ENCODE measurements around the gene EPDR1. TPM values are rescaled to one million over a fixed set of nuclear protein-coding genes. Genes with fewer than 3 reads are reported as not detected.
"Not testable (repeated sequence)": the region's sequence is repeated elsewhere in the genome, so short reads cannot be mapped to it uniquely, and the experiment has no call there.

EPDR1 gene
- total RNA-seq, 2 experiments from 2014 or later, result 0.51 to 0.69 TPM

DNA sequence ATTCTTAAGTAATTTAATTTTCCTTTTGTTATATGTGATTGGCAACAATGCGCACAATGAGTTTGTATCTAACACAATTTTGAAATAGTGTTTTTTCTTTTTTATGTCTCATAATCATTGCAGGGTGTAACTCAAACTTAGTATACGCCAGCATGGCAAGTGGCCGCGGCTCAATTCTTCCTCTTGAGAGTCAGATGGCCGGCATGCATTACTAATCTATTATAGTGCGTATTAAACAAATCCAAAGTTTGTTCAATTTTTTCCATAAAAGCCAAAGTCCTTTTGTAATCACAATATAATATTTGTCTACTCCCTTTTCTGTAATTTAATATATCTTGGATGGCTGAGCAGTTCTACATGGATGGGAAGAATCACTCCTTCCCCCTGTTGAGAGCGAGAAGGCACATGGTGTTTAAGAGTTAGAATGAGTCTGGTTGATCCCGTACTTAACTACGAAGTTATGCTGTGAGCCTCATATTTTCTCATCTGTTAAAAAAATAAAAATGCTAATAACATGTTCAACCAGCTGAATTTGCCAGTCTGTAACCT, 12.7 kb downstream of the EPDR1 start:
- H3K27me3 Mint-ChIP-seq, result no peaks in the 10 kb centered on the region
- H3K36me3 Mint-ChIP-seq, result no peaks in the 10 kb centered on the region
- DNase-seq, result no peak
- POLR2A ChIA-PET, result no interaction called here
- intact Hi-C loops (cut with micrococcal nuclease), result no loop called here
- no peak overlapping the region for H3K4me3 Mint-ChIP-seq
- H3K4me1 Mint-ChIP-seq (ENCODE audit: low read depth), result no peaks in the 10 kb centered on the region
- CTCF ChIA-PET, result no interaction called here
- no peak overlapping the region for H3K27ac Mint-ChIP-seq
- peaks cover 7% of the 10 kb centered on the region for H3K9me3 Mint-ChIP-seq

DNA sequence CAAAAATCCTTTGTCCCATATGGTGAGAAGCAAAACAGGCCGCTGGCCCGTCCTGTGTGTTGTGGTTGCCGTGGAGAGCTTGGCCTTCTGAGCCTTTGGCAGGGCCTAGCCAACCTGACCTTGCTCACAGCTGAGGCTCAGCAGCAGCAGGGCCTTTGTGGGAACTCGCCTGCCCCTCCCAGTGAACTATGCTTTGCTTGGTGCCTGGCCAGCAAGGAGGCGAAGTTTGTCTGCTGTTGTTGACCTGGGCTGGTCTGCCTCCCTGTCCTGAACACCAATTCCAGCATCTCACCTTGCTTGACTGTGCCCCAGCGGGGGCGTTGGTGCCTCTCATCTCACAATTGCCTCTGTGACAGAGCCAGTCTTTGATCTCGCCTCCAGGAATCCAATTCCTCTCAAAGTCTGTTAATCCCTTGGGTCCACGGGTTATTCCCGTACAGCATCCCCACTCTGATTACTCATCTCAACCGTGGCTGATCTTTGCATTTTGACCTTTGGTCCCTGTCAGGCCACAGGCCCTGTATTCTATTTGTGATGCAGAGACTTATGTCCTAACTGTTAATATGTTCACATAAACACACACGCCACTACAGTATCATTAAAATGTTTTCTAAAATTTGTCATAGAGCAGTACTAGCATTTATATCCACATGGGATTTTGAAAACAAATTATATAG, 22.6 kb downstream of the EPDR1 start:
- Mint-ChIP-seq H3K4me1 (ENCODE audit: low read depth) (no peaks in the 10 kb centered on the region), H3K36me3 (no peaks in the 10 kb centered on the region), H3K9me3 (no peaks in the 10 kb centered on the region), H3K27ac (no peak overlapping the region), H3K27me3 (no peaks in the 10 kb centered on the region), H3K4me3 (no peak overlapping the region)
- ChIA-PET CTCF (no interaction called here), POLR2A (no interaction called here)
- no peak for DNase-seq
- intact Hi-C loops (cut with micrococcal nuclease), result no loop called here

- Mint-ChIP-seq H3K36me3 (no peaks in the 10 kb centered on the region), H3K4me1 (ENCODE audit: low read depth) (no peaks in the 10 kb centered on the region), H3K9me3 (no peaks in the 10 kb centered on the region), H3K27ac (no peak overlapping the region), H3K27me3 (no peaks in the 10 kb centered on the region), H3K4me3 (no peak overlapping the region)
- intact Hi-C loops (cut with micrococcal nuclease), result no loop called here
- ChIA-PET POLR2A (no interaction called here), CTCF (no interaction called here)
- no peak for DNase-seq
These were observed 23.7 kb downstream of the EPDR1 start for GRCh38 chr7:37943905-37944736.

- ChIA-PET POLR2A (no interaction called here), CTCF (no interaction called here)
- no peaks in the 10 kb centered on the region for H3K4me1 Mint-ChIP-seq (ENCODE audit: low read depth)
- H3K9me3 Mint-ChIP-seq, result no peaks in the 10 kb centered on the region
- no peaks in the 10 kb centered on the region for H3K27me3 Mint-ChIP-seq
- no peak overlapping the region for H3K27ac Mint-ChIP-seq
- no peaks in the 10 kb centered on the region for H3K36me3 Mint-ChIP-seq
- no peak for DNase-seq
- no peak overlapping the region for H3K4me3 Mint-ChIP-seq
- intact Hi-C loops (cut with micrococcal nuclease), result no loop called here
These were observed 24.3 kb downstream of the EPDR1 start for GRCh38 chr7:37944737-37945054.

- CTCF ChIA-PET, result no interaction called here
- POLR2A ChIA-PET, result no interaction called here
- H3K4me1 Mint-ChIP-seq (ENCODE audit: low read depth), result no peaks in the 10 kb centered on the region
- no peaks in the 10 kb centered on the region for H3K9me3 Mint-ChIP-seq
- H3K4me3 Mint-ChIP-seq, result no peak overlapping the region
- no peak for DNase-seq
- intact Hi-C loops (cut with micrococcal nuclease), result no loop called here
- H3K27ac Mint-ChIP-seq, result no peak overlapping the region
- no peaks in the 10 kb centered on the region for H3K36me3 Mint-ChIP-seq
- H3K27me3 Mint-ChIP-seq, result no peaks in the 10 kb centered on the region
These were observed 24.9 kb downstream of the EPDR1 start for GRCh38 chr7:37945336-37945735.

DNA sequence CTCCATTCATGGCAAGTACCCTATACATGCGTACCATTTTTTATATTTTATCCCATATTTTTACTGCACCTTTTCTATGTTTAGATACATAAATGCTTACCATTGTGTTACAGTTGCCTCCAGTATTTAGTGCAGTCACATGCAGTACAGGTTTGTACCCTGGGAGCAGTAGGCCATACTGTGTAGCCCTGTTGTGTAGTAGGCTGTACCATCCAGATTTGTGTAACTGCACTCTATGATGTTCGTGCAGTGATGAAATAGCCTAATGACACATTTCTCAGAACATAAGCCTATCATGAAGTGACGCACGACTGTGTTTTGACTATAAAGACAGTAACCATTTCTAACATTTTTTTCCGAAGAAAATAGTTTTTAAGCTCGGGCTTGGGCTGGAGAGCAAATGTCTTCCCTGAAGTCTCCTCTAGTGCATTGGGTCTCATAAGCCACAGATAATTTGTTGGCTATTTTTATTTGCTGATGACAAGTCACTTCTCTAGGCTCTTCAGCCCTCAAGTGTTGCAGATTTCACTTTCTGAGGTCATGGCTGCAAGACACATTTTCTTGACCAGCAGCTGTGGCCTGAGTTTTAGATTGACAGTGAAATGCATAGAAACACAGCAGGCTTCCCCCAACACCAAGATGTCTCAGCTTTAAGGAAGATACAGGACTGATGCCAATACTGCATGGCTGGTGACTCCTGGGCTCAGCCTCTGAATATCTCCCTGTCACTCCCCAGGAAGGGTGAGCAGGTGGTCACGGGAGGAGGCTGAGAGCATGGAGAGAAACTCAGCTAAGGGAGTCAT, 26.9 kb downstream of the EPDR1 start:
- H3K4me1 Mint-ChIP-seq (ENCODE audit: low read depth), result no peaks in the 10 kb centered on the region
- no peaks in the 10 kb centered on the region for H3K36me3 Mint-ChIP-seq
- ChIA-PET CTCF (no interaction called here), POLR2A (interaction anchor here (0.6 kb wide), 1 partner anchor 273 kb away, joined by 5 read pairs; no protein-coding TSS in a partner anchor)
- H3K9me3 Mint-ChIP-seq, result no peaks in the 10 kb centered on the region
- intact Hi-C loops (cut with micrococcal nuclease), result no loop called here
- no peak for DNase-seq
- no peak overlapping the region for H3K4me3 Mint-ChIP-seq
- H3K27ac Mint-ChIP-seq, result no peak overlapping the region
- no peaks in the 10 kb centered on the region for H3K27me3 Mint-ChIP-seq

DNA sequence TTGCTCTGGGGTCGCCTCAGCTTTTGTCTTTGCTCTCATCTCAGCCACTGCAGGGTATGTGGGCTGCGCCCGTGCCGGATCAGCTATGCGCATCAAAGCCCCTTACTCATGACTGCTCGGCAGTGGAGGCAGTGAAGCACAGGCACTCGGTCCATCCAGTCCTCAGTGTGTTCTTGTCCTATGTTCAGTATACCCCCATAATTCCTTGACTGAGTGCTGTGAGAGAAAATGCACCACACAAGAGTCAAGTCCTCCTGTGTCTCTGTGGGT, 27.4 kb downstream of the EPDR1 start:
- intact Hi-C loops (cut with micrococcal nuclease), result no loop called here
- CTCF ChIA-PET, result no interaction called here
- no peaks in the 10 kb centered on the region for H3K9me3 Mint-ChIP-seq
- POLR2A ChIA-PET, result interaction anchor here (0.6 kb wide), 1 partner anchor 273 kb away, joined by 5 read pairs; no protein-coding TSS in a partner anchor
- no peak overlapping the region for H3K4me3 Mint-ChIP-seq
- DNase-seq, result no peak
- no peaks in the 10 kb centered on the region for H3K4me1 Mint-ChIP-seq (ENCODE audit: low read depth)
- H3K27ac Mint-ChIP-seq, result no peak overlapping the region
- no peaks in the 10 kb centered on the region for H3K36me3 Mint-ChIP-seq
- no peaks in the 10 kb centered on the region for H3K27me3 Mint-ChIP-seq

DNA sequence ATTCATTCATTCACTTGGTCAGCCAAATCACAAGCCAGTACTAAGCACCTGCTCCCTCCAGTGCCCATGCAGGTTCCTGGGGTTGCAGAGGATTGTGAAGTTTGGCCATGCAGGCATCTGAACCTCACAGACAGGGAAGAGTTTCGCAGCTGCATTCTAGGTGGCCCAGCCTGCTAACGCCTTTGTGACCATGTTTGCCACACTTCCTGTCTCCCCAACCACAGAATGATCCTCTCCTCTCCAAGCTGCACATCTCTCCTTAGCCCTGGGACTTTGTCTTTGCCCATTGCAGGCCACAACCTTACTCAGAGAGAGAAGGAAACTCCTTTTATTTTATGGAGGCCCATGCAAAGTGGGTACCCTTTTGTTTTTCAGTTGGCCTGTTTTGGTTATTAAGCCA, 31.8 kb downstream of the EPDR1 start:
- CTCF ChIA-PET, result no interaction called here
- intact Hi-C loops (cut with micrococcal nuclease), result no loop called here
- H3K4me1 Mint-ChIP-seq (ENCODE audit: low read depth), result no peaks in the 10 kb centered on the region
- no peaks in the 10 kb centered on the region for H3K27me3 Mint-ChIP-seq
- POLR2A ChIA-PET, result no interaction called here
- H3K27ac Mint-ChIP-seq, result no peak overlapping the region
- no peak for DNase-seq
- no peak overlapping the region for H3K4me3 Mint-ChIP-seq
- no peaks in the 10 kb centered on the region for H3K9me3 Mint-ChIP-seq
- no peaks in the 10 kb centered on the region for H3K36me3 Mint-ChIP-seq

GRCh38 chr7:37954217-37954616, 33.8 kb downstream of the EPDR1 start:
- H3K4me1 Mint-ChIP-seq (ENCODE audit: low read depth); H3K4me3 Mint-ChIP-seq; H3K27me3 Mint-ChIP-seq; H3K27ac Mint-ChIP-seq; CTCF ChIA-PET; POLR2A ChIA-PET; H3K36me3 Mint-ChIP-seq; H3K9me3 Mint-ChIP-seq; intact Hi-C loops (cut with micrococcal nuclease); DNase-seq: not testable (repeated sequence)

- Mint-ChIP-seq H3K4me3 (no peak overlapping the region), H3K4me1 (ENCODE audit: low read depth) (no peaks in the 10 kb centered on the region), H3K27me3 (no peaks in the 10 kb centered on the region), H3K9me3 (no peaks in the 10 kb centered on the region), H3K36me3 (no peaks in the 10 kb centered on the region), H3K27ac (no peak overlapping the region)
- POLR2A ChIA-PET, result no interaction called here
- intact Hi-C loops (cut with micrococcal nuclease), result no loop called here
- CTCF ChIA-PET, result no interaction called here
- no peak for DNase-seq
These were observed 36.4 kb downstream of the EPDR1 start for GRCh38 chr7:37956791-37957190.

DNA sequence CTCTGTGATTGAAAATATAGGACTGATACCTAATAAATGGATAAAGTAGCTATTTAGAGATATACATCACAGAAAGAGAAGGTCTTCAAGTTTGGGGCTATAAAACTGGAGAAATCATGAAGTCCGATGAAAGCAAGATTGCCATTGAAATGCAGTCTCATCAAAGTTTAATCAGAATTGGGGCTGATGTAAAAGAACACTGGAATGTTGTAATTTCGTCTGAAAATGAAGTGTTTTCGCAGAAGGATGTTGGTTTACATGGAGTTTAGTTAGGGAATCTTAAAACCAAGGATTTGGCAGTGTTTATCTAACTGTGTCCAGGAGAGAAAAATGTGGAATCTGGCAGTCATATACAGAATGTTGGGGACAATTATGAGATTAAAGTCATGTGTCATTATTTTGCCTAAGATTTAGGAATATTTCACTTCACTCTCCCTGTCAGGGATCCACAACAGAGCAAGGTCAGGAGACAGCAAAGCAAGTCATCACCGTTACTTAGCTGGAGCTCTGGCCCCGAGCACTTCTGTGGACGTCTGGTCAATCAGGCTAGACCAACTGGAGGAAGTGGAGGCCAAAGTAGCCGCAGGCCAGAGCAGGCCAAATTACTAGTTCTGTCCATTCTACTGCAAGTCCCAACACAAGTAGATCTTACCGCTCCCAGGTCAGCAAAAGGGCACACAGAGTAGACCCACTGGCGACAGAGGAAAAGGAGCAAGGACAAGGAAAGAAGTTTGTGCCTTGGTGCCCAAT, 37.0 kb downstream of the EPDR1 start:
- Mint-ChIP-seq H3K4me1 (ENCODE audit: low read depth) (no peaks in the 10 kb centered on the region), H3K27me3 (no peaks in the 10 kb centered on the region), H3K36me3 (no peaks in the 10 kb centered on the region), H3K9me3 (no peaks in the 10 kb centered on the region), H3K4me3 (no peak overlapping the region), H3K27ac (no peak overlapping the region)
- no peak for DNase-seq
- POLR2A ChIA-PET, result no interaction called here
- CTCF ChIA-PET, result interaction anchor here (0.6 kb wide), 1 partner anchor 230 kb away, joined by 3 read pairs; no protein-coding TSS in a partner anchor
- intact Hi-C loops (cut with micrococcal nuclease), result no loop called here

- no peaks in the 10 kb centered on the region for H3K36me3 Mint-ChIP-seq
- POLR2A ChIA-PET, result no interaction called here
- intact Hi-C loops (cut with micrococcal nuclease), result no loop called here
These were observed 40.0 kb downstream of the EPDR1 start for GRCh38 chr7:37960483-37960882.

More at GRCh38 chr7:37960483-37960882, 40.0 kb downstream of the EPDR1 start:
- Mint-ChIP-seq H3K9me3 (no peaks in the 10 kb centered on the region), H3K27ac (no peak overlapping the region), H3K4me1 (ENCODE audit: low read depth) (no peaks in the 10 kb centered on the region), H3K4me3 (no peak overlapping the region), H3K27me3 (no peaks in the 10 kb centered on the region)
- CTCF ChIA-PET, result no interaction called here
- DNase-seq, result no peak

Measured in activated CD4-positive, alpha-beta memory T cell treated with anti-CD3 and anti-CD28 coated beads for 36 hours (primary cell).